GM12878 (cell line): ENCODE data around the gene MGA. TPM values are rescaled to one million over a fixed set of nuclear protein-coding genes. Genes with fewer than 3 reads are reported as not detected.

ENCODE experiments used
- ATAC-seq: fragments of 200-7000 bp; cut with Tn5 transposase; 3 replicates; pipeline ENCODE4 v1.9.1; 2020; ENCODE audit warnings: mild to moderate bottlenecking, moderate library complexity
- BruUV-seq: library from RNA; stranded (reverse); fragments of 400-500 nt; replicated peaks from 2 replicates; lab custom pipeline; 2021; lab: Mats Ljungman, UMichigan
- CTCF ChIA-PET: fragments of 300-600 bp; sonication (Branson Sonifier 250); formaldehyde crosslinking; extraction: SDS; loops from one replicate; lab custom pipeline; 2021; ENCODE audit warnings: inconsistent platforms; lab: Yijun Ruan, JAX
- POLR2A ChIA-PET: fragments of 350-600 bp; formaldehyde crosslinking; extraction: SDS; loops from one replicate; lab custom pipeline; 2021; ENCODE audit warnings: inconsistent platforms; lab: Charles Lee
- RAD21 ChIA-PET: fragments of 300-600 bp; sonication (Branson Sonifier 250); formaldehyde crosslinking; loops from one replicate; lab custom pipeline; 2023; ENCODE audit warnings: antibody characterized with exemption; ENCODE audit not compliant: unreplicated experiment; lab: Charles Lee
- SMC1A ChIA-PET: fragments of 300-600 bp; sonication (Branson Sonifier 250); formaldehyde crosslinking; loops from one replicate; lab custom pipeline; 2023; ENCODE audit not compliant: unreplicated experiment, uncharacterized antibody; lab: Charles Lee
- DNase-seq: peaks from one replicate; pipeline ENCODE4 v3.0.0-alpha.2; 2011; ENCODE audit warnings: low read depth, low spot score
- FAIRE-seq: peaks from 3 replicates; lab custom pipeline; 2011; peaks lifted over from hg19 to GRCh38; lab: Jason Lieb, UNC
- H2AFZ ChIP-seq: 2 replicates; pipeline ENCODE4 v1.6.0; 2011; ENCODE audit warnings: low read depth, low read length, control low read depth; ENCODE audit not compliant: control insufficient read depth
- H3K27ac ChIP-seq: 2 replicates; pipeline ENCODE4 v1.5.1; 2011; ENCODE audit warnings: control low read depth; ENCODE audit not compliant: control insufficient read depth, insufficient read depth
- H3K27me3 ChIP-seq, 2 experiments: replicated peaks in 1 of 2; 2 replicates each; pipeline versions ENCODE4 v1.6.0 to v1.6.1; 2011; ENCODE audit warnings: low read length in 1 of 2; ENCODE audit not compliant: control insufficient read depth in 2 of 2, insufficient read depth in 2 of 2
- H3K36me3 ChIP-seq, 2 experiments: 2 replicates each; pipeline ENCODE4 v1.5.1; 2011; ENCODE audit warnings: low read length in 1 of 2; ENCODE audit not compliant: control insufficient read depth in 2 of 2, insufficient read depth in 2 of 2
- H3K4me1 ChIP-seq: 2 replicates; pipeline ENCODE4 v1.6.1; 2011; ENCODE audit warnings: mild to moderate bottlenecking, low read length, moderate library complexity, mixed read lengths; ENCODE audit not compliant: control insufficient read depth, insufficient read depth
- H3K4me2 ChIP-seq: 2 replicates; pipeline ENCODE4 v1.6.0; 2011; ENCODE audit warnings: control low read depth; ENCODE audit not compliant: control insufficient read depth, insufficient read depth
- H3K4me3 ChIP-seq: fragments of 200-600 bp; sonication (generic); 2 replicates; pipeline ENCODE4 v1.5.1; 2016
- H3K79me2 ChIP-seq: 2 replicates; pipeline ENCODE4 v1.6.0; 2011; ENCODE audit warnings: low read length; ENCODE audit not compliant: control insufficient read depth, insufficient read depth
- H3K9ac ChIP-seq: 2 replicates; pipeline ENCODE4 v1.8.0; 2011; ENCODE audit warnings: low read length, control low read depth, mixed read lengths; ENCODE audit not compliant: control insufficient read depth, insufficient read depth
- H3K9me3 ChIP-seq: replicated peaks from 3 replicates; pipeline ENCODE4 v1.5.1; 2011; ENCODE audit warnings: mild to moderate bottlenecking, low read length; ENCODE audit not compliant: control insufficient read depth, insufficient read depth
- H4K20me1 ChIP-seq: 2 replicates; pipeline ENCODE4 v1.6.0; 2011; ENCODE audit not compliant: control insufficient read depth, insufficient read depth
- BMI1 ChIP-seq: fragments of 450-650 bp; IDR thresholded peaks from 2 replicates; pipeline ENCODE4 v1.6.1; 2016; ENCODE audit warnings: mild to moderate bottlenecking, moderate library complexity, borderline replicate concordance
- CTCF ChIP-seq, 3 experiments: IDR thresholded peaks in 2 of 3; conservative IDR thresholded peaks in 1 of 3; 2 replicates each; pipeline ENCODE4 v1.5.1; 2011; ENCODE audit warnings: low read depth in 3 of 3, low read length in 3 of 3, mild to moderate bottlenecking in 3 of 3, control low read depth in 2 of 3, moderate library complexity in 2 of 3, inconsistent platforms in 1 of 3, mixed read lengths in 1 of 3; ENCODE audit not compliant: control insufficient read depth in 2 of 3, insufficient read depth in 1 of 3; ENCODE audit errors: extremely low read depth in 1 of 3
- NFIC ChIP-seq: IDR thresholded peaks from 2 replicates; pipeline ENCODE4 v1.6.1; 2012; ENCODE audit warnings: low read depth, mild to moderate bottlenecking, inconsistent platforms, low read length, moderate library complexity
- SMARCA5 ChIP-seq: fragments of 450-650 bp; IDR thresholded peaks from 2 replicates; pipeline ENCODE4 v1.6.1; 2017; ENCODE audit warnings: mild to moderate bottlenecking
- SUPT20H ChIP-seq: IDR thresholded peaks from 2 replicates; pipeline ENCODE4 v1.6.1; 2011; ENCODE audit warnings: low read depth, mild to moderate bottlenecking, low read length, moderate library complexity, borderline replicate concordance; ENCODE audit not compliant: control insufficient read depth
- ZNF384 ChIP-seq: IDR thresholded peaks from 2 replicates; pipeline ENCODE4 v1.6.1; 2012; ENCODE audit warnings: low read depth, mild to moderate bottlenecking, low read length, improper control_type of control experiment, borderline replicate concordance
- WGBS: methylation state at CpG from one replicate; pipeline ENCODE4 v1.1.6; 2016; ENCODE audit warnings: low lambda C conversion rate; ENCODE audit not compliant: insufficient replicate concordance, insufficient coverage; ENCODE audit errors: missing lambda C conversion rate; 5-methylcytosine and 5-hydroxymethylcytosine counted together
- in situ Hi-C: fragments of 300-500 bp; cut with MboI; formaldehyde crosslinking; loops from 9 replicates; pipeline ENCODE4 v1.14.3; 2018; ENCODE audit warnings: mixed read lengths
- intact Hi-C: fragments of 100-400 bp; cut with micrococcal nuclease; formaldehyde crosslinking; loops from one replicate; pipeline ENCODE4 v1.14.2; 2022; ENCODE audit not compliant: unreplicated experiment
- polyA plus RNA-seq, 11 experiments: library from polyadenylated mRNA; depleted of rRNA in 4 of 11; unstranded in 6 of 11; stranded (reverse) in 5 of 11; fragments of >200 nt; fragmentation: Nextera tagmentation in 4 of 11; fragmentation: Illumina TruSeq in 1 of 11; extraction: Ambion mirVana in 4 of 11; extraction: Trizol in 1 of 11; gene quantifications; 1 replicate in 1 of 11; 2 replicates in 10 of 11; pipeline versions ENCODE4 v1.2.1 to v1.2.3, GENCODE V29; 2011 to 2016; ENCODE audit warnings: inconsistent platforms in 2 of 11, missing spikeins in 2 of 11, low read depth in 1 of 11
- total RNA-seq, 4 experiments: library from RNA; depleted of rRNA in 3 of 4; stranded (reverse); fragments of >200 nt in 3 of 4; fragmentation: Illumina TruSeq in 1 of 4; extraction: Trizol in 1 of 4; gene quantifications; 2 replicates each; pipeline versions ENCODE4 v1.2.1 to v1.2.3, GENCODE V29; 2013 to 2021
- TF ChIP-seq, protein P1 (sequence below): fragments of 150-350 bp; IDR thresholded peaks from 2 replicates; pipeline ENCODE4 v1.6.1; 2014; ENCODE audit warnings: mild to moderate bottlenecking, low read depth, low read length
- TF ChIP-seq, protein P2 (sequence below): IDR thresholded peaks from 2 replicates; pipeline ENCODE4 v1.6.1; 2011; ENCODE audit warnings: low read depth, mild to moderate bottlenecking, low read length, moderate library complexity, borderline replicate concordance; ENCODE audit errors: extremely low read depth
- TF ChIP-seq, protein P3 (sequence below): fragments of 450-650 bp; IDR thresholded peaks from 2 replicates; pipeline ENCODE4 v1.6.1; 2016; ENCODE audit warnings: mild to moderate bottlenecking, moderate library complexity, borderline replicate concordance
- TF ChIP-seq, protein P4 (sequence below): fragments of 450-650 bp; IDR thresholded peaks from 2 replicates; pipeline ENCODE4 v1.6.1; 2018; ENCODE audit warnings: mild to moderate bottlenecking, low read depth, moderate library complexity; ENCODE audit not compliant: partially characterized antibody

Gene MGA
- total and polyA plus RNA-seq, 10 of the 15 experiments (the other 5 are each of a cell fraction or from before 2014, with no cell fraction given) = 2.6 to 29.6 (median 17.0) TPM

DNA sequence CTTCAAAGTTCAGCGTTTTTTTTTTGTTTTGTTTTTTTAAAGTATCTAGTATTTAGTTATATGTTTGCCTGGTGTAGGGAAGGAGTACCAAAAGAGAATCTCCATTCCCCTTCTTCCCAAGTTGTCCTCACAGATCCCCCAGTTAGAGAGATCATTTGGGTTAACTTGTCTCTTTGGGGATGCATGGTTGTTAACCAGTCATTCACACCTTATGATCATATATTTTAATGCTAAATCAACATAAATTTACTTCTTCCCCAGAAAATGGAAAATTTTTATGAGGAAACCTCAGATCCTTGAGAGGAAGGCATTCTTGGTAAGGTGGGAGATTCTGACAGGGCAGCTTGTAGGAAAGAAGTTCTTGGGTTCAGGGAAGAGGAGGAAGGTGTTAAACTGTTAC, 1.5 kb upstream of the MGA start:
- Histone ChIP-seq H3K4me2 (no peak overlapping the region), H3K27me3 (no peaks in the 10 kb centered on the region; a peak in 1 of 4 replicates), H4K20me1 (no peaks in the 10 kb centered on the region), H3K27ac (no peak overlapping the region), H3K9me3 (peaks cover 2% of the 10 kb centered on the region; the same call in 2 of the 3 replicates), H2AFZ (no peak overlapping the region), H3K36me3 (no peaks in the 10 kb centered on the region), H3K4me1 (peaks cover 26% of the 10 kb centered on the region), H3K9ac (no peak overlapping the region), H3K79me2 (peaks cover 30% of the 10 kb centered on the region), H3K4me3 (no peak overlapping the region)
- WGBS = 0% methylated on average over 1 of the region's 1 CpG
- ATAC-seq = no peak
- DNase-seq = no peak
- ChIA-PET POLR2A (no interaction called here), SMC1A (interaction anchor here (1.0 kb wide), 1 partner anchor 192 kb away, joined by 3 read pairs; no protein-coding TSS in a partner anchor), RAD21 (no interaction called here), CTCF (no interaction called here)
- BruUV-seq = no TSS peak
- intact Hi-C loops (no loop called here), in situ Hi-C loops (no loop called here)
- no peak for FAIRE-seq
- no peak for TF ChIP-seq SMARCA5
- no peak for TF ChIP-seq ZNF384
- TF ChIP-seq SUPT20H = no peak
- no peak for TF ChIP-seq NFIC
- no peak for TF ChIP-seq CTCF (IDR thresholded peaks at IDR 0.05 in 2 of 3, conservative IDR thresholded peaks at IDR 0.05 in 1 of 3; ENCODE audit: control insufficient read depth in 2 of 3, extremely low read depth in 1 of 3, insufficient read depth in 1 of 3, low read depth in 3 of 3, low read length in 3 of 3)
- no peak for TF ChIP-seq BMI1
- TF ChIP-seq, protein P1, sequence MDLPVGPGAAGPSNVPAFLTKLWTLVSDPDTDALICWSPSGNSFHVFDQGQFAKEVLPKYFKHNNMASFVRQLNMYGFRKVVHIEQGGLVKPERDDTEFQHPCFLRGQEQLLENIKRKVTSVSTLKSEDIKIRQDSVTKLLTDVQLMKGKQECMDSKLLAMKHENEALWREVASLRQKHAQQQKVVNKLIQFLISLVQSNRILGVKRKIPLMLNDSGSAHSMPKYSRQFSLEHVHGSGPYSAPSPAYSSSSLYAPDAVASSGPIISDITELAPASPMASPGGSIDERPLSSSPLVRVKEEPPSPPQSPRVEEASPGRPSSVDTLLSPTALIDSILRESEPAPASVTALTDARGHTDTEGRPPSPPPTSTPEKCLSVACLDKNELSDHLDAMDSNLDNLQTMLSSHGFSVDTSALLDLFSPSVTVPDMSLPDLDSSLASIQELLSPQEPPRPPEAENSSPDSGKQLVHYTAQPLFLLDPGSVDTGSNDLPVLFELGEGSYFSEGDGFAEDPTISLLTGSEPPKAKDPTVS = no peak
- TF ChIP-seq, protein P2, sequence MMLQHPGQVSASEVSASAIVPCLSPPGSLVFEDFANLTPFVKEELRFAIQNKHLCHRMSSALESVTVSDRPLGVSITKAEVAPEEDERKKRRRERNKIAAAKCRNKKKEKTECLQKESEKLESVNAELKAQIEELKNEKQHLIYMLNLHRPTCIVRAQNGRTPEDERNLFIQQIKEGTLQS = no peak
- TF ChIP-seq, protein P3, sequence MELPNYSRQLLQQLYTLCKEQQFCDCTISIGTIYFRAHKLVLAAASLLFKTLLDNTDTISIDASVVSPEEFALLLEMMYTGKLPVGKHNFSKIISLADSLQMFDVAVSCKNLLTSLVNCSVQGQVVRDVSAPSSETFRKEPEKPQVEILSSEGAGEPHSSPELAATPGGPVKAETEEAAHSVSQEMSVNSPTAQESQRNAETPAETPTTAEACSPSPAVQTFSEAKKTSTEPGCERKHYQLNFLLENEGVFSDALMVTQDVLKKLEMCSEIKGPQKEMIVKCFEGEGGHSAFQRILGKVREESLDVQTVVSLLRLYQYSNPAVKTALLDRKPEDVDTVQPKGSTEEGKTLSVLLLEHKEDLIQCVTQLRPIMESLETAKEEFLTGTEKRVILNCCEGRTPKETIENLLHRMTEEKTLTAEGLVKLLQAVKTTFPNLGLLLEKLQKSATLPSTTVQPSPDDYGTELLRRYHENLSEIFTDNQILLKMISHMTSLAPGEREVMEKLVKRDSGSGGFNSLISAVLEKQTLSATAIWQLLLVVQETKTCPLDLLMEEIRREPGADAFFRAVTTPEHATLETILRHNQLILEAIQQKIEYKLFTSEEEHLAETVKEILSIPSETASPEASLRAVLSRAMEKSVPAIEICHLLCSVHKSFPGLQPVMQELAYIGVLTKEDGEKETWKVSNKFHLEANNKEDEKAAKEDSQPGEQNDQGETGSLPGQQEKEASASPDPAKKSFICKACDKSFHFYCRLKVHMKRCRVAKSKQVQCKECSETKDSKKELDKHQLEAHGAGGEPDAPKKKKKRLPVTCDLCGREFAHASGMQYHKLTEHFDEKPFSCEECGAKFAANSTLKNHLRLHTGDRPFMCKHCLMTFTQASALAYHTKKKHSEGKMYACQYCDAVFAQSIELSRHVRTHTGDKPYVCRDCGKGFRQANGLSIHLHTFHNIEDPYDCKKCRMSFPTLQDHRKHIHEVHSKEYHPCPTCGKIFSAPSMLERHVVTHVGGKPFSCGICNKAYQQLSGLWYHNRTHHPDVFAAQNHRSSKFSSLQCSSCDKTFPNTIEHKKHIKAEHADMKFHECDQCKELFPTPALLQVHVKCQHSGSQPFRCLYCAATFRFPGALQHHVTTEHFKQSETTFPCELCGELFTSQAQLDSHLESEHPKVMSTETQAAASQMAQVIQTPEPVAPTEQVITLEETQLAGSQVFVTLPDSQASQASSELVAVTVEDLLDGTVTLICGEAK = no peak
- TF ChIP-seq, protein P4, sequence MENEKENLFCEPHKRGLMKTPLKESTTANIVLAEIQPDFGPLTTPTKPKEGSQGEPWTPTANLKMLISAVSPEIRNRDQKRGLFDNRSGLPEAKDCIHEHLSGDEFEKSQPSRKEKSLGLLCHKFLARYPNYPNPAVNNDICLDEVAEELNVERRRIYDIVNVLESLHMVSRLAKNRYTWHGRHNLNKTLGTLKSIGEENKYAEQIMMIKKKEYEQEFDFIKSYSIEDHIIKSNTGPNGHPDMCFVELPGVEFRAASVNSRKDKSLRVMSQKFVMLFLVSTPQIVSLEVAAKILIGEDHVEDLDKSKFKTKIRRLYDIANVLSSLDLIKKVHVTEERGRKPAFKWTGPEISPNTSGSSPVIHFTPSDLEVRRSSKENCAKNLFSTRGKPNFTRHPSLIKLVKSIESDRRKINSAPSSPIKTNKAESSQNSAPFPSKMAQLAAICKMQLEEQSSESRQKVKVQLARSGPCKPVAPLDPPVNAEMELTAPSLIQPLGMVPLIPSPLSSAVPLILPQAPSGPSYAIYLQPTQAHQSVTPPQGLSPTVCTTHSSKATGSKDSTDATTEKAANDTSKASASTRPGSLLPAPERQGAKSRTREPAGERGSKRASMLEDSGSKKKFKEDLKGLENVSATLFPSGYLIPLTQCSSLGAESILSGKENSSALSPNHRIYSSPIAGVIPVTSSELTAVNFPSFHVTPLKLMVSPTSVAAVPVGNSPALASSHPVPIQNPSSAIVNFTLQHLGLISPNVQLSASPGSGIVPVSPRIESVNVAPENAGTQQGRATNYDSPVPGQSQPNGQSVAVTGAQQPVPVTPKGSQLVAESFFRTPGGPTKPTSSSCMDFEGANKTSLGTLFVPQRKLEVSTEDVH = no peak
